ENCODE results near the gene OVOL1. TPM values are rescaled to one million over a fixed set of nuclear protein-coding genes. Genes with fewer than 3 reads are reported as not detected.
A peak's percentile ranks its signal among the peaks of the same experiment; 100 is the strongest.
"Not testable (repeated sequence)": the region's sequence is repeated elsewhere in the genome, so short reads cannot be mapped to it uniquely, and the experiment has no call there.

Gene OVOL1
- total RNA-seq, 1 donor from 2014 or later = not detected

DNA sequence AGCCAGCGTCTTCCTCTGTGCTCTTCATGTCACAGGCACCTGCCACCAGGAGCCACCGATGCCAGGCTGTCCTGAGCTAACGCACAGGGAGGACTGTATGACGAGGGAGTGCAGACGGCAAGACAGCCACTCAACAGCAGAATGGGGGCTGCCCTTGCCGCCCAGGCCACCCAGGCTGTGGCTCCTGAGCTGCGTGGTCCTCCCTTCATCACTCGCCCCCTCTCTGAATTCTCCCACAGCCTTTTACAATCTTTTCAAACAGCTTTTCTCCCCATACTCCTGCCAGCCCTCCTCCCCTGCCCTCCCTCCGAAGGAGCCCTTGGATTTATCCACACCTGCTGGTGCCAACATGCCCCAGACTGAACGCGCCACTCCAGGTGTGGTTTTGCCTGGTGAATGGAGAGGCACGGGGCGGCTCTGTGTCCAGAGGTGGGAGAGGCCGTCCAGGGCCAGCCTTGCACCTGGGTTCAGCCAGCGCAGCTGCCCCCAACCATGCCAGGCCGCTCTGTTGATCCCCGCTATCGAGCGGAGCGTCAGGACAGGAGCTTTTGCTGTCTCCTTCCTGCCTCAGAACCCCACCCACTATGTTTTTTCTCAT, 22.0 kb downstream of the OVOL1 start:
- intact Hi-C loops (cut with DNase I) = no loop called here
- no peak for DNase-seq (ENCODE audit: low spot score)

DNA sequence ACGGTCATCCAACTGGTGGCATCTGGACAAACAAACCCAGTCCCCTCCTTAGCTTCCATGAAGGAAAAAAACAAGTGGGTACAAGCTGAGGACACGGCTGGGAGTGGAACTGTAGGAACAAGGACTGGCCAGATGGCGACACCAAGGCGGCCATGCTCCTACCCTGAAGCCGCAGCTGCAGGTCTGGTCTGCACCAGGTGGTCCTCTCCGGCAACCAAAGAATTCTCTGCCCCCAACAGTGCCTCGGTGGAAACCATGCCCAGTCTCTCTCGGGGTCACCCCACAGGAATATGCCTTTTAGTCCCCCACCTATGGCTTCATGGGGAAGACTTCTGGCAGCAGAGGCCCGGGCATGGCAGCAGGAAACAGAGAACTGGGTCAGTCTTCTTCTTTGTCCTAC, 22.6 kb downstream of the OVOL1 start:
- no peak for DNase-seq (ENCODE audit: low spot score)
- intact Hi-C loops (cut with DNase I) = no loop called here

DNA sequence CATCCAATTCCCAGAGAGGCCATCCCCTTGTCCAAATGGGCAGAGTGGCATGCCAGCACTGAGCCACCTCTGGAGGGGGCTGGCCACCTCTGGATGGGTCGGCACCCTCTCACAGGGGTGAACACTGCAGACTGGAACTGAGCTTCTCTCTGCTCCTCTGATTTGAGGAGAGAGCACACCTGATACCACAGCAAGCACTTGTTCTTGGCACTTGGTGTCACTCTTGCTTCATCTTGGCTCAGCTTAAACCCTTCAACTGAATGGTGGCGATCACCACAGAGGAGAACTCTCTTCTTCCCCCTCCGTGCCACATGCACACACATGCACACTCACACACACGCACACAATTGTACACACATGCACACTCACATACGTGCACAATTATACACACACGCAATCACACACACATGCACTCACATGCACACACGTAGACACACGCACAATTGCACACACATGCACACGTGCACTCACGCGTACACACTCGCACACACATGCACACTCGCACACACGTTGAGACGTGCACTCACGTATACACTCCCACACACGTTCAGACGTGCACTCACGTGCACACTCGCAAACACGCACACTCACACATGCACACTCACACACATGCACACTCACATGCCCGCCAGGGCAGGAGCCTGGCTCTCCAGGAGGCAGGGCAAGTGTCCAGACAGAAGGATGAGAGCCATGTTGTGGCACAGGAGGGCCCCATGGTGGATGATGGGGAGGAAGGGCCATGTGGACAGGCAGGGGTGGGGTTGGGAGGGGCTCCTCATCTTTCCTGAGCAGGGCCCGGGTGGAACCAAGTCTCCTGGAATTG, 23.4 kb downstream of the OVOL1 start:
- intact Hi-C loops (cut with DNase I) = no loop called here
- DNase-seq (ENCODE audit: low spot score) = no peak

DNA sequence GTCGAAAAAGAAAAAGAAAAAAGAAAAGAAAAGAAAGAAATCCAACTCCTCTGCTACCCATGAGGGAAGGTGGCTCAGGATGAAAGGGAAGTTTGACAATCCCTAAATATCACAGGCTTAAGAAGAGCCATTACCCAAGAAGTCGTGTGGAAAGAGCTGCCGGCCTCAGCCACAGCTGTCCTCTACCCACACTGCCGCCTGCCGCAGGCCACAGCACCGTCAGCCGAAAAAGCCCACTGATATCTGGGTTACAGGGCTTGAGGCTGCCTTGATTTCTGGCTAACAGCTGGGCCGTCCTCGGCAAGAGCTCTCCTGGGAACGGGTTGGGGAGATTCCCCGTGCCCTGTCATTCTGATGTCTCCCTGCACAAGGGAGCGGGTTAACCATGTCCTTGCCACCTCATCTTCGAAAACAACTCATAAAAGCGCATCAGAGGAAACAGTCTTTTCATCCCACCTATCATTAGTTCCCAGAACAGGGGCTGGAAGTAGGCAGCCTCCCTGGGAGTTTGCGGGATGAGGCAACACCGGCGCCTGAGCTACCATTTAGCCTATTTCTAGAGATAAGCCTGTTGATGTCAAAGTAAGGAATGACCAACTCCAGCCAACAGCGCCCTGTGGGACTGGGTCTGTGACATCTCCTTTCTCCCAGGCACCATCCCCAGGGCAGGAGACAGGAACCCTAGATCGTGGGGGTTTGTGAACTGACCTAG, 25.1 kb downstream of the OVOL1 start:
- DNase-seq (ENCODE audit: low spot score) = no peak
- intact Hi-C loops (cut with DNase I) = no loop called here

DNA sequence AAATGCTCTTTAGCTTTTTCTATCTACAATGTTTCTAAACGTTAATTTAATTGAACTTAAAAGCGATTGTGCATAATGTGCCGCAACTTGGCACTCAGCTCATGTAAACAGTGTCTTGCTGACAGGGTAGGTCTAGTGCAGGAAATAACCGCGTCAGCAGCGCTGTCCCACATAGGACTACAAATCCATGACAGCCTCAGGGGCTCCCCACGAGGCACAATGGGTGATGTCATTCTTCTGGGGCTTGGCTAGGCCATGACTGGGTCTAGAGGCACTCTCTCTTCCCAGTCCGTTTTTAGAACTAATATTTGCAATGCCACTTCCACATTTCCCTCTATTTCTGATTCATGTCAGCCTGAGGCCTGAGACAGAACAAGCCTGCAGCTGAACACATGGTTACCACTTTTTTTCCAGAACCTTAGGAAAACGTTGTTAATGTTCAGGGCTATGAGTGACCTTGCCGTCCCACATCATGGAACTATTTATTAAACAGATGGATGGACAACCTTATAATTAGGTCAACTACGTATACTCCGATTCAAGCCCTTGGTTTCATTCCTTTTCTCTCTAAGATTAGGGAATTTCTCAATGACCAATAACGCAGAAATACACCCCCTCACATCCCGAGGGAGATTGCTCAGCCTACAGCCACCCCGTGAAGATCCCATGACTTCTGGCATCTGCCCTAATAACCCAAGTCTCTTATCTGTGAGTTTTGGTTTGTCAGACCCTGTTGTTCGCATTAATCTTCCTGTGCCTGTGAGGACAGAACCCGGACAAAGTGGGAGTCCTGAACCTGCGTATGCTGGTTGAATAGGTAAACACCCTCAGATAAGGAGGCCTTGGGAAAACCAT, 27.5 kb downstream of the OVOL1 start:
- DNase-seq (ENCODE audit: low spot score) = no peak

DNA sequence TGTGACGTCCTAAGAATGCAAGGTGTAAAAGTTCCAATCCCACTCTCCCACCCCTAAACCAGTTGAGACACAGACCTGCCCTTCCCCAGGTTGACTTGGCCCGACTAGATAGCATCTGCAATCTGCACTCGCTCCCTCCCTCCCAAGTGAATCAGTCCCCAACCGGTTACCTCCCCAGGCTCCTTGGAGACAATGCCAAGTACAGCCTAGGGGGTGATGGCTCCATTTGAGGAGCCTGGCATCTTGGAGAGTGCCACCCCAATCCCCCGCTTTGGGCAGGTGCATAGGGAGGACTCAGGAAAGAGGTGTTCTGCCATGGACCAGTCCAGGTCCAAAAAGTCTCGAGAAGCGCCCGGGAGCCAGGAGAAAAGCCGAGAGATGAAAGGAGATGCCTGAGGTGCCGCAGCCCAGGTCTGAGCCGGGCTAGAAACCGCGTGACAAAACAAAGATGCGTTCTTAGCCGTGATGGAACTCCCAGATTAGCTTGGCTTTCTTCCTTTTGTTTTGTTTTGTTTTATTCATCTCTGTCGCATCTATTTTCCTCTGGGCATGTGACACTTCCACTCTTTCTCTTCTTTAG, 28.2 kb downstream of the OVOL1 start:
- DNase-seq (ENCODE audit: low spot score) = no peak
- intact Hi-C loops (cut with DNase I) = loop anchor here (5.0 kb wide), 1 partner anchor 193 kb away; no protein-coding TSS in a partner anchor

More for the DNA sequence above, 27.5 kb downstream of the OVOL1 start:
- intact Hi-C loops (cut with DNase I) = no loop called here

DNA sequence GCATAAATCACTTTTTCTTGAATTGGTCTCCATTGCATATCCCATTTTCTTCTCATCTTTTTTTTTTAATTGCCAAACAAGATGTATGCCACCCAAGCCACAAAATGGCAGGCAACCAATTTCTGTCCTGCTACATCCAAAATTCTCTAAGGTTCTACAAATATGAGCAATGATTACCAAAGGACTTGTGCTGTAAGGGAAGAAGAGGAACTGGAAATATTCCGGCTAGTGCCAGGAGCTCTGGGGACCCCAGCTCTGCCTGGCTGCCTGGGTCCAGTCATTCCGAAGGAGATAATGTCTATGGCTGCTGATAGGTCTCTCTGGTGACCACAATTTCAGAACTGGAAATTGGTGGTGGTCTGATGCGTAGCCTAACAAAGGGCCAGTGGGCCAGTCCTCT, 29.8 kb downstream of the OVOL1 start:
- intact Hi-C loops (cut with DNase I) = loop anchor here (5.0 kb wide), 1 partner anchor 194 kb away; no protein-coding TSS in a partner anchor
- no peak for DNase-seq (ENCODE audit: low spot score)

DNA sequence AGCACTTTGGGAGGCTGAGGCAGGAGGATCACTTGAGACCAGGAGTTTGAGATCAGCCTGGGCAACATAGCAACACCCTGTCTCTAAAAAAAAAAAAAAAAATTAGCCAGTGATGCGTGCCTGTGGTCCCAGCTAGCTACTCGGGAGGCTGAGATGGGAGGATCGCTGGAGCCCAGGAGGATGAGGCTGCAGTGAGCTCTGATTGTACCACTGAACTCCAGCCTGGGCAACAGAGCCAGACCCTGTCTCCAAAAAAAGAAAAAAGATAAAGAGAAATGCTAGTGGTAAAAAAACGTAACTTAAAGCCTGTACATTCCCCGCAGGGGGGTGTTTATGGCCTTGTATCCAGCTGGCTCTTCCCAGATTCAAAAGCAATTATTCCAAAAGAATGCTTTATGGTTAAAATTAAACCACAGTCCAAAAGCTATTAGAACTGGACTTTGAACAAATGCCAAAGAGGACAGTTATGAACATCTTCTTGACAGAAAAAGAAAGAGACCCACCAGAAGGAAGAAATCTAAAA, 30.5 kb downstream of the OVOL1 start:
- no peak for DNase-seq (ENCODE audit: low spot score)
- intact Hi-C loops (cut with DNase I) = loop anchor here (5.0 kb wide), 1 partner anchor 195 kb away; no protein-coding TSS in a partner anchor

DNA sequence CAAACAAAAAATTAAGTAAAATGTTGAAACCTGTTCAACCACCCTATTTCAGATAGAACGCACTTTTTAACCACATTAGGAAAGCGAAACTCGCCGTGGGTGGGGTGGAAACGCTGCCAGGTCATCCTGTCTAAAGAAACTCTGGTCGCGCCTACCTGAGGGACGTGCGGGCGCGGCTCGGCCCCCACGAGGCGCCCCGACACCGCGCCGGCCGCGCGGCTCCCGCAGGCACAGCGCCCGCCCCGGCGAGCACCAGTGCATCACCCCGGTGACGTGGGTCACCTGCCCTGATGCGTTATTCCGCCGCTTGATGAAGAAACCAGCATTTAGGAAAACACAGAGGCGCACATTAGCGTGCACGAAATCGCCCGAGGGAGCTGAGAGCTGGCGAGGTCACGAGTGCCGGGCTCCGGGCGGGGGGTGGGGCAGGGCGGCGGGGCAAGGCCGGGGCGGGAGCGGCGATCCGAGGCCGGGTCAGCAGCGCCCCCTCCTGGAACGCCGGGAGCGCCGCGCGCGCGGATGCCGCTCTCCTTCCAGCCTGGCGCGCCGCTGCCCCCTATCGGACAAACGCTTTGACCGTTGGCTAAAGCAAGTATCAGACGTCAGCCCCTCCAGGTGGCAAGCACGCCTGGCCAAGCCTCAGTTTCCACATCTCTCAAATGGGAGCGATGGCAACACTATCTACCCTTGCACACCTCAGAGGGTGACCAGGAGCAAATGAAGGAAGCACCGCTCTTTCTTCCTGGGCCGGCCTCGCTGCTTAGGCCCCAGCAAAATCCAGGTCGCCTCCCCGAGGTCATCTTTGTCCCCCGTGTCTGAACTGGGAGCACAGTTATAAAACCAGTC, 31.2 kb downstream of the OVOL1 start:
- peak; percentile 98 for DNase-seq (ENCODE audit: low spot score)
- intact Hi-C loops (cut with DNase I) = loop anchor here (2.0 to 5.0 kb wide), 3 partner anchors 39 to 196 kb away; partner anchors contain the start of gene KAT5

DNA sequence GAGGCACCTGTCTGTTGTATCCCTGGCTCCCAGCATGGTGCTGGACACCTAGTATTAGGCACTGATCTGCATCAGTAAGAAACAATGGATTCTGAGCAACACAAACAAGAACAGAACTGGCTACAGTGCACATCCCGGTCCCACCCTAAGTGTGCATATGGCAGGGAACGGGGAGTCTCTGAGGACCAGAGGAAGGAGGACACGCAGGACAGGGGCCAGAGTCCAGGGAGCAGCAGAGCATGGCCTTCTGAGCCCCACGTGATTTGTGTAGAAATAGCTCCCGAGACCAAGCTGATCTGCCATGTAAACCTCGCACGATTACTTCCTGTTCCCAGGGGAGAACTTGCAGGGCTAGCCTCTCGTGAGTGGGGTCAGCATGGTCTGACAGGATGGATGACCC, 34.2 kb downstream of the OVOL1 start:
- no peak for DNase-seq (ENCODE audit: low spot score)
- intact Hi-C loops (cut with DNase I) = no loop called here

DNA sequence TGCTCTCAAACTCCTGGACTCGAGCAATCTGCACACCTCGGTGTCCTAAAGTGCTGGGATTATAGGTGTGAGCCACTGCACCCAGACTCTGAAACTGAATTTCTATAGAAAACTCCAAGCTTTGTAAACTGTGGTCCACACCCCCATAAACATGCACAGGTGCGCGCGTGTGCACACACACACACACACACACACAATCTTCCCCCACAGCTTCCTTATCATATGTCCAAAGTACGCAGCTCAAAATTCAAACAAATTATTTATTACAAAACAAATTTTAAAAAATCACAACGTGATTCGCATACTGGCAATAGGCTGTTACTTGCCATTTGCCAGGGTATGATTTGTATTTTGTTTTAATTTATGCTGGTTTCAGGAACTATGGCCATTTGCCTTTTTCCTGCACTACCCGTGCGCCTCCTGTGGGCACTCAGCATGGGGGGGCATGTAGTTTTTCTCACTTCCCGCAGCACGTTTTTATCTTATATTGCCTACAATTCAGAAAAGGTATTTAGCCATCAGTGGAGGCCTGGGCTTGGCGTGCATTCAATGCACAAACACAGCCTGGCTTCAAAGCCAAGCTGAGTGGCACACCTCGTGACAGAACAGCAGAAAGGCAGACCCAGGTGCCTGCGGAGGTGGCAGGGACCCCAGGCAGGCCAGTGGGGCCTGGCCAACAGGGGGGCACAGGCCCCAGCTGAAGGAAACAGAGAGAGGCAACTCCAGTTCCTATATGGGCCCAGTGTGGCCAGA, 36.1 kb downstream of the OVOL1 start:
- DNase-seq (ENCODE audit: low spot score) = no peak
- intact Hi-C loops (cut with DNase I) = no loop called here

DNA sequence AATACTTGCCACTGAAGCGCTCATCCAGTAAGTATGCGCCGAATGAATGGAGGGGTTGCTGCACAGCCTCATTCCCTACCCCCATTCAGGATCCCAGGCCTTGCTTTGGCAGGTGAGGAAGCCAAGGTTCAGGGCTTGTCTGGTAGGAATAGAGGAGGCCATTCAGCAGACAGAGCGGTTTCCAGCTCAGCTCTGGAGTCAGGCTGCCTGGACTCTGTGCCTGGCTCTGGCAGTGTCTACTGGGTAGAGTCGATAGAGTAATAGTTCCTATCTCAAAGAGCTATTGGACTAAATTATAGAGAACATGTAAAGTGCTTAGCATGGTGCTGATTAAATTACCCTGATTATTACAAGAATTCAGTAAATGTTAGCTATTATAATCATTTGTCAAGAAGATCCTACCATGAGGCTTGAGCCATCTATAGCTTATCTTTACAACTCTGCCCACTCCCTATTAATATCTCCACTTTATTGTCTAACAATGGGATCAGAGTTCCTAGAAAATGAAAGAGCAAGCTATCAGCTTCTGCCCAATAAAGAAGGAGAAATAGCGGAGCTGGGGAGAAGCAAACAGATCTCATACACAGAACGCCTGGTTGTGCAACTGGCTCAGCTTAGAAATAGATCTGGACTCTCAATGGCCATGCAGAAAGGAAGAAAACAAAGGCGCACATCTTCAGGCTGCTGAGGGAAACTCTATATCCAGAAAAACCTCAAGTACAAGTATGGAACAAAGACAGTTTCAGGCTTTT, 40.3 kb downstream of the OVOL1 start:
- intact Hi-C loops (cut with DNase I) = no loop called here
- DNase-seq (ENCODE audit: low spot score) = no peak

DNA sequence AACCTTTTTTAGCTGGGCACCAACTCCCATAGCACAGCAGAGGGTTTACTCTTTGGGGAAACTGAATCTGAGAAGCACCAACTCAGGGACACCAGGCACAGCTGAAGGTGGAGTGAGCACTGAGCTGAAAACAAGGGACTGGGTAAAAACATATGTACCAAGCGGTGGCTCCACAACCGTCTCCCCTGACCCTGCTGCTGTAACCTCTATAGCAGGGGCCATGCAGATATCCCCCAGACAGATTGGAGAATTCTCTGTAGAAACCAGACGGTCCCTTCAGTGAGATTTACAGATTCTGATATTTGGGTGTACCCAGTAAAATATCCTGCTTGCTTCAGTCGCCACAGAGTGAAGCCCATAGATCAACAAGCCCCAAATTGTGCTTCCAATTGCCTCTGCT, 42.6 kb downstream of the OVOL1 start:
- intact Hi-C loops (cut with DNase I) = no loop called here
- DNase-seq (ENCODE audit: low spot score) = no peak

DNA sequence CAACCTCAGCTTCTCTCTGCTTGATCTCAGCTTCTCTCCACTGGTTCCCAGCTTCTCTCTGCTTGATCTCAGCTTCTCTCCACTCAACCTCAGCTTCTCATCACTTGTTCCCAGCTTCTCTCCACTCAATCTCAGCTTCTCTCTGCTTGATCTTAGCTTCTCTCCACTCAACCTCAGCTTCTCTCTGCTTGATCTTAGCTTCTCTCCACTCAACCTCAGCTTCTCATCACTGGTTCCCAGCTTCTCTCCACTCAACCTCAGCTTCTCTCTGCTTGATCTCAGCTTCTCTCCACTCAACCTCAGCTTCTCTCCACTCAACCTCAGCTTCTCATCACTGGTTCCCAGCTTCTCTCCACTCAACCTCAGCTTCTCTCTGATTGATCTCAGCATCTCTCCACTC, 45.4 kb downstream of the OVOL1 start:
- intact Hi-C loops (cut with DNase I); DNase-seq (ENCODE audit: low spot score): not testable (repeated sequence)

DNA sequence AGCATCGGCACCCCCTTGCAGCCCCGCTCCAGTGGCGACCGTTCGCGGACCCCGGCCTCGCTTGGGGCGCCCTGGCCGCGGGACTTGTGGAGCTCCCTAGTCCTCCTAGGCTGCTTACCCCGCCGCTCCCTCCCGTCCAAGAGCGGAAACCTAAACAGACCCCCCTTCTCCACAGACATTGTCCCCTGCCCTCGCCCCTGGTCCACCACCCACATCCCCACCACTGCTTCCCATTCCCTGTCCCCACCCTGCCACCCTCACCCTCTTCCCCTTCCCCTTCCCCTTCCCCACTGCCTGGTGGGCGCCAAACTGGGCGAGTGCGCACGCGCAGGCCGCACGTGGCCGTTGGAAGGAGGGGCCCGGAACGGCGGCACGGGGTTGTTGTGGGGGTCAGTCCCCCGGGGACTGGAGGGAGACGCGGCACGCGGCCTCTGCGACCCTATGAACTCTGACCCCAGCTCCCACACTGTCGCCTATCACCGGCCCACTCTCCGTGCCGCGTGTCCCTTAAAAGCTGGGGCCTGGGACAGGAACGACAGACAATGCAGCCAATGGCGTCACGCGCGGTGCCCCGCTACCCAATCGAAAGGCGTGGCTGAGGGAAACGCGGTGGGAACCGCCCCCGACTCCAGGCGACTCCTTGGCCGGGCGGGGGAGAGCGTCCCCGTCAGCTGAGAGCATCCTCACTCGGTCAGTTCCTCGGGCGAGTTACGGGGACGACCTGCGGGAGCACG, 46.6 kb downstream of the OVOL1 start, which contains the start of gene SNX32:
Gene SNX32, plus strand, starts transcription at position 667 of the 734 bp plus-strand sequence. CDS start 103 bp downstream, outside the sequence.
- intact Hi-C loops (cut with DNase I) = no loop called here
- peak; percentile 98 for DNase-seq (ENCODE audit: low spot score)

DNA sequence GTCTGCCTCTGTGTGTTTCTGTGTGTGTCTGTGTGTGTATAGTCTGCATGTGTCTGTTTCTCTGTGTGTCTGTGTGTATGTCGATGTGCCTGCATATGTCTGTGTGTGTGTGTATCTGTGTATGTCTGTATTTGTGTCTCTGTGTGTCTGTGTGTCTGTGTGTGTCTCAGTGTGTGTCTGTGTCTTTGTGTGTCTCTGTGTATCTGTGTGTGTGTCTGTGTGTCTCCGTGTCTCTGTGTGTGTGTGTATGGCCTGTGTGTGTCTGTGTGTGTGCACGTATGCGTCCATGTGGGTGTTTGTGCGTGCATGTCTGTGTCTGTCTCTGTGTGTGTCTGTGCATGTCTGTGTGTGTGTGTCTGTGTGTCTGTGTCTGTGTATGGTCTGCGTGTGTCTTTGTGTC, 47.3 kb downstream of the OVOL1 start:
- intact Hi-C loops (cut with DNase I) = no loop called here
- no peak for DNase-seq (ENCODE audit: low spot score)
